GM21447 (cell line): ENCODE results near the gene CUL1.

Source experiments
- ATAC-seq: cut with Tn5 transposase; IDR thresholded peaks from one replicate; pipeline ENCODE4 v1.9.1; 2021; ENCODE audit not compliant: unreplicated experiment

The CUL1 gene

DNA sequence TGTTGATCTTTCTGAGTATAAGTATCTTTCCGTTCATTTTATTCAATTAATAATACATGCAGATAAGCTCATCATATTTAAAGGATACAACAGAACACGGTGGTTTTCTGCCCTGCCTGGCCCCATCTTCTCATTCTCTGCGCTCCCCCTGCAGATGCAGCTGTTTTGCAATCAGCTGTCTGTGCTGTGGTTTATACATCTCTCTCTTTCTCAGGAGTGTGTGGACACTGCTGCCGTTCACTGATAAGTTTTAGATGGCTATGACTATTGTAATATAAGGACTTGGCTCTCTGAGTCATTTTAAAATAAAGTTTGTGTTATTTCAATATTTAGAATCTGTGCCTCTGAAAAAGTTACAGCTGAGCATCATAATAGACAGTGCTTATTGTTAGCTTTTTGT, 54.5 kb downstream of the CUL1 start:
- ATAC-seq, result no peak

DNA sequence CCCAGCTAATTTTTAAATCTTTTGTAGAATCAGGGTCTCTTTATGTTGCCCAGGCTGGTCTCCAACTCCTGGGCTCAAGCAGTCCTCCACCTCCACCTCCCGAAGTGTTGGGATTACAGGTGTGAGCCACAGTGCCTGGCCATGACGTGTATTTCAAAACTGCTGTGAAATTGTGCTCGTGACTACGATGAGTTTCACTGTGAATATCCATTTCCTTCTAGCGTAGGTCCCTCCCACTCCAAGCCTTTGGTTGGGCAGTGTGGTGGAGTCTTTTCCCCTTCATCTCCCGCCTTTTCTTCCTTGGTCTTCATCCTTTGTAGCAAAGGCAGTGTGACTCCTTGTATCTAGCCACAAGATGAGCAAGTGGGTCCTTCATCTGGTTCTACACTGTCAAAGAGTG, 56.2 kb downstream of the CUL1 start:
- no peak for ATAC-seq

DNA sequence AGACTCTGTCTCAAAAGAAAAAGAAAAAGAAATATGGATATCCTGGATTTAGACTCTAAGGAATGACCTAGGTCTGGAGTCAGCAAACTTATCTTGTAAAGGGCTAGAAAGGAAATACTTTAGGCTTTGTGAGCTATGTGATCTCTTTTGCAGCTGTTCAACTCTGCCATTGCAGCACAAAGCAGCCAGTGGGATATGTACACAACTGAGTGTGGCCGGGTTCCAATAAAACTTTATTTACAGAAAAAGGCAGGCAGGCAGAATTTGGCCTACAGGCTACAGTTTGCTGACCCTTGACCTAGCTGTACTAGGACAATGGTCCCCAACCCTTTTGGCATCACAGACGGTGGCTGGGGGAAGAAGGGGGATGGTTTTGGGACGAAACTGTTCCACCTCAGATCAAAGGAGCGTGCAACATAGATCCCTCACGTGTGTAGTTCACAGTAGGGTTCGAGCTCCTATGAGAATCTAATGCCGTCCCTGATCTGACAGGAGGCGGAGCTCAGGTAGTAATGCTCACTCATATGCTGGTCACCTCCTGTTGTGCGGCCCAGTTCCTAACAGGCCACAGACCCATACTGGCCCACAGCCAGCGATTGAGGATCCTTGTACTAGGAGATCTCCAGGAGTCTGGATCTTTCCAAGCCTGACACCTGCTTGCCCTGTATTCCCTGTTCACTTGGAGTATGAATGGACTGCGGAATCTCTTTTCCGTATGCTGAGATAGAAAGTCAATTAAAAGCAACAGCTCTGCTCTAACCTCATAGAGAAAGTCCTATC, 63.0 kb downstream of the CUL1 start:
- no peak for ATAC-seq

DNA sequence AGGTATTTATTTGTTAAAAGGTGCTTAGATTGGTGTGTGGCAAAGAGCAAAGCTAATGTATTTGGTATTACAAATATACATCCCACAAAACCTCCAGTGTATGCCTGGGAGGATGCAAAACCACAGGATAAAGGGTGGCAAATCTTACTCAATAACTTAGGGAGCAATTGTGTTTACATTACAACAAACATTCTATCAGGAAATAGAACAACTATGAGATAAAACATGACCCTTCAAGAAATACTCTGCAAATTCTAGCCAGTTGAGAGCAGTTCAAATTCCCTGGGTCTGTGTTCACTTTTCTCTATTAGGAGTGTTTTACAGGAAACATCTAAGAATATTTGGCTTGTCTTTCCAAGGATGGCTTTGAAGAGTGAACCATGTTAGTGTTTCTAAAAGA, 64.9 kb downstream of the CUL1 start:
- ATAC-seq, result no peak

DNA sequence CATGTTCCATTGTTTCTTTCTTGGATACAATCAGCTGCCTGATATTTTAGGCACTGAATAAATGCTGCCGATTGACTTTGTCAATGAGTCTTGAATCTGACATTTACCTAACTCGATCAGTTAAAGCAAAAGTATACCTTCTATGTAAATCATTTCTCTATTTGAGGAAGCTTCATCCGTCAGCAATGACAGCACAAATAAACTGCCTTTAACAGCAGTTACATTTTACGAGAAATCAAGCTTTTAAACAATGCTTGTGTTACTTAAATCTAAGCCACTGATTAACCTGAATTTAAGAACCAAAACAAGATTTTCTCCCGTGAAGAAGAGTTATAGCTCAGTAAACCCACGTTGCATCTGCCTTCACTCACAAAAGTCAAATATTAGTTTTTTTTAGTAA, 71.3 kb downstream of the CUL1 start:
- ATAC-seq, result no peak

- ATAC-seq, result no peak
Measured at GRCh38 chr7:148772297-148773089, 73.8 kb downstream of the CUL1 start.

DNA sequence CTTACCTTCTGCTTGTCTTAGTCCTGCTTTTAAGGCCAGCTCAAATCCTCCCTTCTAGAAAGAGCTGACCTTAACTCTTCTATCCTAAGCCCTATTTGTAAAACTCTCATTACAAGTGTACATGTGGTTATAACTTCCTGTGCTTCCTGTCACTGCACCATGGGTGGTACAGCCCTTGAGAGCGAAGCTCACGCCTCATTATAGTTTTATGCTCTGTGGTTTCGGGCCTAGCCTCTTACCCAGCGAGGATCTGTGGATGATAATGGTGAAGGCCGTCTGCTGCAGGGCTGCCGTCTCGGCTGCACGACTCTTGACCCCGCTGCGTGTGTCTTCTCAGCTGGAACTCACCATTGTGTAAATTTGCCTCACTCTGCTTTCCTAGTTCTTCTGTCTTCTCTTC, 74.6 kb downstream of the CUL1 start:
- ATAC-seq, result peak; percentile 89

GRCh38 chr7:148774471-148774870, 75.8 kb downstream of the CUL1 start:
- no peak for ATAC-seq

DNA sequence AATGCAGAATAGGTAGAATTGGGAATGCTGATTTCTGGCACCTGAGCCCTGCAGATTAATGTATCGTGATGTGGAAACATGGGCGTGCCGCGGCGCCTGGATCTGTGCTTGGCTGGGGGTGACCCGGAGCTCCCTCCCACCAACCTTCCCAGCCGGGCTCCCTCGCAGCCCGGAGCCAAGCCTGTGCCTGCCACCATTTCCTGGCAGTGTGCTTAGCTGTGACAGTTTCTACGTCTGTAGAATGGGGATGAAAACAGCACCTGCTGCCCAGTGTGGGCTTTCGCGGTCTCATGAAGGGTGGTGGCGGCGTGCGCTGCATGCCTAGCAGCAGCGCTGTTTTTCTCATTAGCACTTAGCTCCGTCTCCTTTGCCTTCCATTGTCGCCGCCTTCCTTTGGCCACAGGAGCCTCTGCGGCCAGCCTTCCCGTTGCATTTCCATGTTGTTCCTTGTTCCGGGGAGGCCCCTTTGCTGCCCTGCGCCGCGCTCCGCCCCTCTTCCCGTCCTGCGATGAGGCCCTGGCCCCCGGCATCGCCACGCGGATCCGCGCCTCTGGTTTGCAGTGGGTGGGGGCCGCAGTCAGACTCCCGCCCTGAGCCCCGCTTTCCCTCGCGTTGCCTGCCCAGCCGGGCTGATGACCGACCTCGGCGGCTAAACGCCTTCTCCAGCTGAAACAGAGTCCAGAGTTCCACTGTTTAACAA, 84.2 kb downstream of the CUL1 start:
- no peak for ATAC-seq

- no peak for ATAC-seq
Measured at GRCh38 chr7:148783801-148784527, 85.3 kb downstream of the CUL1 start.

DNA sequence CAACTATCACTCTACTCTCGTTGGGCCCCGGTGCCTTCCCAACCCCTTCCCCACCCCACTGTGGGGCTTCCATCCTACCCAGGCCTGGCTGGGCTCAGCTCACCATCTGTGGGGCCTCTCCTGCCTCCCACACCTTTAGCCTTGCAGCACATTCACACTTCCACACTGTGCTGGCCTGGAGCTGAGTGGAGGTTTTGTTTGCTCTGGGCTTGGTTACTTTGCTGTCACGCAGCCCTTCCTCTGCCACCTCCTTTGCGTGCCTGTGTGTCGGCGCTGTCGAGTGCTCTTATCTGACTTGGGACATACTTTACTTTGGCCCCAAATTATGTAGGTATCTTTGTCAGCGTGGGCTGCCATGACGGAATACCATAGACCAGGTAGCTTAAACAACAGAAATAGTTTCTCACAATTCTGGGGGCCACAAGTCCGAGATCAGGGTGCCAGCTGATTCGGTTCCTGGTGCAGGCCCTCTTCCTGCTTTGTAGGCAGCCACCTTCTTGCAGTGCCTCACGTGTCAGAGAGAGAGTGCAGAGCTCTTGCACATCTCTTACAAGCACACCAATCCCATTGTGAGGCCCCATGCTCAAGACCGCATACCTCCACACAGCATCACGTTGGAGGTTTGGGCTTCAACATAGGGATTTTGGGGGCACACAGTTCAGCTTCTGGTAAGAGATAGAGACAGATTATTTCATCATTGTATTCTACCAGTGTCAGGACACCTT, 89.0 kb downstream of the CUL1 start:
- no peak for ATAC-seq

DNA sequence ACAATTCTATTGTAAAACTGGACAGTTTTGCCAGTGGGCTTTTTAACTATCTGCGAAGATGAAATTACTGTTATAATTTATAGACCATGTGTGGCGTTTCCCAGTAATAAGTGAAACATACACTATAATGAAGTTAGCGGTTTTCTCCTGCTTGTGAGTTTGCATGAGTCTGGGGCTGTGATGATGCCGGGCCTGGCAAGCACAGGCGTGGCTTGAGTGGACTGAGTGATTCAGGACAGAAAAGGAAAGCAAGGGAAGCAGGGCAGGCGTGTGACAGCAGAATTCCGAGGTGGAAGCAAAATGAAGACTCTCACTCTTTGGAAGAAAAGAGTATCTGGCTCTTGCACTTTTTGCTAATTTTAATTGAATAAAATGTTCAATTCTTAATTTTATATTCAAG, 90.5 kb downstream of the CUL1 start:
- ATAC-seq, result no peak

DNA sequence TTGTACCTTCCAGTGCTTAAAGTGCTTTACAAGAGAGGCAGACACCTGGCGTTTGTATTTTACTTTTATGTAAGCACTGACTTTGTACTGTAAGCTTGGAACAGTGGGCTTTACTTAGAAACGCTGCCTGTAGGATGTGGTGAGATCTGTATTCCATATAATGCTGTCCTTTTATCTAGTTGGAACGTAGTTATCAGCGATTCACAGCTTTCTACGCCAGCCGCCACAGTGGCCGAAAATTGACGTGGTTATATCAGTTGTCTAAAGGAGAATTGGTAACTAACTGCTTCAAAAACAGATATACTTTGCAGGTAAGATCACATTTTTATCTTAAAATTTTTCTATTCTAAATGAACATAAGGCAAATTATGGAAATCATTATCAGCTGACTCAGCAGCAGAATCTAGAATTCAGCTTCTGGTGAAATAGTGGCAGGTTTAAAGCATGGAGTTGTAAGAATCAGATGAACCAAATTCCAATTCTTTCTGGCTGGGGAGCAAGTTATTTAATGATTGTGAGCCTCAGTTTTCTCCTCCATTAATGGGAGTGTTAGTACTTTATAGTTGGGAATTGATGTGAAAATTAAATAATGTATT, 91.5 kb downstream of the CUL1 start:
- ATAC-seq, result no peak

GRCh38 chr7:148790850-148791249, 92.1 kb downstream of the CUL1 start:
- no peak for ATAC-seq

- no peak for ATAC-seq
Measured at GRCh38 chr7:148791546-148791945, 92.8 kb downstream of the CUL1 start.

DNA sequence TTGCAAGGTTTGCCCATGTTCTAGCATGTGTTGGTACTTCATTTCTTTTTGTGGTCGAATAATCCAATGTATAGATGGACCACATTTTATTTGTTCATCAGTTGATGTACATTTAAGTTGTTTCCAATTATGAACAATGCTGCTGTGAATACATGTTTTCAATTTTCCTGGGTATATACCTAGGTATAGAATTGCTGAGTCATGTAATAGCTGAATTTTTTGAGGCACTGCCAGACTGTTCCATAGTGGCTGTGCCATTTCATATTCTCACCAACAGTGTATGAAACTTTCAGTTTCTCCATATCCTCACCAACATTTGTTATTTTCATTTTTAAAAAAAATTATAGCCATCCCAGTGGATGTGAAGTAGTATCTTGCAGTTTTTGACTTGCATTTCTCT, 94.9 kb downstream of the CUL1 start:
- ATAC-seq, result no peak

- no peak for ATAC-seq
Measured at GRCh38 chr7:148794476-148794875, 95.8 kb downstream of the CUL1 start.

- no peak for ATAC-seq
Measured at GRCh38 chr7:148796841-148797240, 98.1 kb downstream of the CUL1 start.

DNA sequence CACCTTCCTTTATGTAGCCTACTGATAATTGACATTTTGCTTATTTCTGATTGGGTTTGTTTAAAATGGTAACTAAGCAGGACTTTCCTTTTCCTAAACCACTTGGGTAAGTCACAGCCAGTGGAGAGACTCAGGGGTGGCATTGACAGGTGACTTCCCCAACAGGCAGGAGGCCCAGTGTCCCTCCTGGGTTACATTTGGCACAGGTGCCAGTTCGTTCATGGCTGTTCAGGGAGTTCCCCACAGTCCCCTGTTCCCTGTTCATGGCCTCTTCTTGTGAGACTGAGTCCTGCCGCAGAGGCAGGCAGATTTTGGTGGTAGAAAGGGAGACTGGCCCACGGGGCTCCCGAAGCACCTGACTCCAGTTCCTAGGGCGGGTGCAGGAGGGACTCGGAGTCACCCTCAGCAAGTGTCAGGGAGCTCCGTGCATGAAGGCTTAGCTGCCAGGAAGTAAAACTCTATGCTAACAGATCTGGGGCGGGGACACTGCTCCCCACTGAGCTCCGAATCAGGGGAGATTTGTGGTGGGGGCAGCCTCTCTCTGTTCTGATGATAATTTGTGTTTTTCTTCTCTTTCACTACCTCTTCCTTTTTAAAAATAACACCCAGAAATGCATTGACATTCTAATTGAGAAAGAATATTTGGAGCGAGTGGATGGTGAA, 101.3 kb downstream of the CUL1 start:
- ATAC-seq, result no peak

DNA sequence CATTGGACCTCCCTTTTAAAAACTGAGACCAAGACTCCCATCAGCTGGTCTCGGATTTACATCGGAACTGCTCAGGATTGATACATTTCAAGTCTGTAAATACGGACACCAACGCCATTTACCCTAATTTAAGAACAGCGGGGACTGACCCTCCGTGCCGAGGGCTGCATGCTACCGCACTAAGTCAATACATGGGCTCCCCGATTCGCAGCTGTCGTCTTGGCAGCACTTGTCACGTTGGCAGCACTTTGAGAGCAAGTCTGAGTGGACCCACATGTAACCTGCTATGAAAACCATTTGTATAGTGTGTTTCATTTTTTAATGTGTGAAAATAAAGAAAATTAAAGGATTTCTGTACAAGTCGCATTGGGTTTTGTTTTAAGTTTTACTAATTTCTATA, 102.0 kb downstream of the CUL1 start:
- ATAC-seq, result no peak
